ENCODE data around the gene TMOD3.
"Not testable (repeated sequence)": the region's sequence is repeated elsewhere in the genome, so short reads cannot be mapped to it uniquely, and the experiment has no call there.

The TMOD3 gene

DNA sequence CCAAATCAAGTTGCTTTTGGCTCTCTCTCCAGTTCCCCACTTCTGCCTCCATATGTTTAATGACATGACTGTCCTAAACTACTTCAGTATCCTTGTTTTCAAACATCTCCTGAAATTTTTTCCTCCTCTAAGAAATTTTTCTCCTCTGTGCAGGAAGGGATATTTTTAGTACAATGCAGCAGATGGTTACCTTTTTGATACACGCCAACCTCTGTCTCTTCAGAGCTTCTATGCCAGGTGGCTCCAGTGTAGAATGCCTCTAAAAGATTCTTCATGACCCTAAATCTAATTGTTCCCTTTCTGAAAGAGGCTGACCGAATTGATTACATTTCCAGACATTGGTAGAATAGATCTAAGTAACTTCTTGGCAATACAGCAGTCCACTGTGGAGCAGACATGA, 33.7 kb downstream of the TMOD3 start:
- DNase-seq (ENCODE audit: low read depth in 1 of 2, low spot score in 1 of 2) = no peak

DNA sequence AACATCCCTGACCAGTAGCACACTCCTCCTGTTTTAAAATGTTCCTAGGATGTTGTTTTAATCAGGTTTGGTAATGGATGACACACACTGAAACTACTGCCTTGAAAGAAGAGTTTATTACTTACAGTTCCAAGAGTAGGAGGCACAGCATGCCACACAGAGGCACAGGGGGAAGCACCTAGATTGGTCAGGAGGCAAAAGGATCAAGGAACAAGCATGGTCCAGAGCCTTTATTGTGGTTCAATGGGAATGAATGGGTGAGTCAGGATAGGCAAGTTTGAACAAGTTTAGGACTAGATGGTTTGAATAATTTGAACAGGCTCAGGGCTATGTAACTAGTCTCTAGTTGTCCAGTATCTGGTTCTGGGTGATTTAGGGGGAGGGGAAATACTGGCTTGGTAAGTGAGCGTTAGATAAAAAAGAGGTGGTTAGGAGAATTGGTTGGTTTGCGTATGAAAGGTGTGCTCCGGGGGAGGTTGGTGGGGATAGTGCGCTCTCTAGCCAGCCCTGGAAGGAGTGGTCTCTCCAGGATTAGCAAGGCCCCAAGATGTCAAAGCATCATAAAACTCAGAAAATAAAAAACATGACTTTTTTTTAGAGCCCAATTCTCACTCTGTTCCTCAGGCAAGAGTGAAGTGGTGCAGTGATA, 35.1 kb downstream of the TMOD3 start:
- DNase-seq (ENCODE audit: low read depth in 1 of 2, low spot score in 1 of 2) = no peak

DNA sequence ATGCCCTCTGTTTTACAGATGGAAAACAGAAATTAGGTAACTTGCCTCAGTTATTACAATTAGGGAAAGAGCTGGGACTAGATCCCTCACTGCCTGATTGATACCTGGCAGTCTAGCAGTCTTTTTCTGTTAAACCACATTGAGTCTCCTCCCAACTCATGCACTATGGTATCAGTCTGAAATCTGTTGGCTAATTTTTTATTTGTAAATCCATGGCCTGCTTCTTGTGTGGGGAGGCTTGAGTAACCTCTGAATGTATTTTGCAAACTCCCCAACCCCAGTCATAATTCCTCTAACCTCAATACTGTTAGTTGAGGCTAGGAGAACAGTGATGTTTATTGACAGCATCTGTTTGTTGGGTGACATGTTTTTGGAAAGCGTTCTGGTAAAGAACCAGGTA, 35.9 kb downstream of the TMOD3 start:
- no peak for DNase-seq (ENCODE audit: low read depth in 1 of 2, low spot score in 1 of 2)

DNA sequence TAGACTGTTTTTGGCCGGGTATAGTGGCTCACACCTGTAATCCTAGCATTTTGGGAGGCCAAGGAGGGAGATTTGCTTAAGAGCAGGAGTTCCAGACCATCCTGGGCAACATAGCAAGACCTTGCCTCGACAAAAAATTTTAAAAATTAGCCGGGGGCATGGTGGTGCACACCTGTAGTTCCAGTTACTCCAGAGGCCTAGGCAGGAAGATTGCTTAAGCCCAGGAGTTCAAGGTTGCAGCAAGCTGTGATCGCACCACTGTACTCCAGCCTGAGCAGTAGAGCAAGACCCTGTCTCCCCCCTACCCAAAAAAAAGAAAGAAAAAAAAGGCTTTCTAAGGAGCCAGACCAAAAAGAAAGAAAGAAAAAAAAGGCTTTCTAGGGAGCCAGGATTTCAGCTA, 36.7 kb downstream of the TMOD3 start:
- DNase-seq (ENCODE audit: low read depth in 1 of 2, low spot score in 1 of 2) = no peak

DNA sequence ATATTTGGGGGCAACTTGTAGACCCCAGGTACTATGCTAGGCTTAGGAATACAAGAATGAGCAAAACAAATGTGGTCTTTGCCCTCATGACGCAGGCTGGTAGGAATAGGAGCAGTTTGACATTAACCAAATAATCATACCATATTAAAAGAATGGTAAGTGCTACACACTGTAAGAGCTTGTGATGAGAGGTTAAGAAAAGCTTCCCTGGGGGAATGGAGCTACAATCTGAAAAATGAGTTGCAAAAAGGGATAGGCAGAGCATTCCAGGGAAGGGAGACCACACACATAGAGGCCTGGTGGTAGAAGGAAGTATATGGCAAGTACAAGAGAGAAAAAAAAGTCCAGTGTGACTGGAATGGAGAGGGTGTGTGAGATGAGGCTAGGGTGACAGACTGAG, 37.3 kb downstream of the TMOD3 start:
- DNase-seq (ENCODE audit: low read depth in 1 of 2, low spot score in 1 of 2) = no peak

GRCh38 chr15:51869060-51869421, 39.6 kb downstream of the TMOD3 start:
- no peak for DNase-seq (ENCODE audit: low read depth in 1 of 2, low spot score in 1 of 2)

DNA sequence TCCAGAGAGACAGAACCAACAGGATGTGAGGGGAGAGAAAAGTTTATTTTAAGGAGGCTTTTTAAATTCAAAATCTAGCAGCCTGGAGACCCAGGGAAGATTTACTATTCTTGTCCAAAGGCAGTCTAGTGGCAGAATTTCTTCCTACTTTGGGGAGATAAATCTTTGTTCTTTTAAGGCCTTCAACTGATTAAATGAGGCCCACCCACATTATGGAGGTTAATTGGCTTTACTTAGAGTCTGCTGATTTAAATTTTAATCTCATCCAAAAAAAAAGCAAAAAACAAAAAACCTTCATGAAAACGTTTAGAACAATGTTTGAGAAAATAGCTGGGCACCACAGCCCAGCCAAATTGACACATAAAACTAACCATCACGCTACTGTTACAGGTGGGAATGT, 41.3 kb downstream of the TMOD3 start:
- no peak for DNase-seq (ENCODE audit: low read depth in 1 of 2, low spot score in 1 of 2)

- no peak for DNase-seq (ENCODE audit: low read depth in 1 of 2, low spot score in 1 of 2)
These were observed 45.5 kb downstream of the TMOD3 start for GRCh38 chr15:51874751-51875644.

DNA sequence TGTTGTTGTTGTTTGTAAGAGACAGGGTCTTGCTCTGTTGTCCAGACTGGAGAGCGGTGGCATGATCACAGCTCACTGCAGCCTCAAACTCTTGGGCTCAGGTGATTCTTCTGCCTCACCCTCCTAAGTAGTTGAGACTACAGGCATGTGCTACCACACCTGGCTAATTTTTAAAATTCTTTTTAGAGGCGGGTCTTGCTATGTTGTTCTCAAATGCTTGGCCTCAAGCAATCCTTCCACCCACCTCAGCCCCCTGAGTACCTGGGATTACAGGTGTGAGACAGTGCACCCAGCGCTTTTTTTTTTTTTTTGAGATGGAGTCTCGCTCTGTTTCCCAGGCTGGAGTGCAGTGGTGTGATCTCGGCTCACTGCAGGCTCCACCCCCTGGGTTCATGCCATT, 46.7 kb downstream of the TMOD3 start:
- DNase-seq (ENCODE audit: low read depth in 1 of 2, low spot score in 1 of 2) = no peak

DNA sequence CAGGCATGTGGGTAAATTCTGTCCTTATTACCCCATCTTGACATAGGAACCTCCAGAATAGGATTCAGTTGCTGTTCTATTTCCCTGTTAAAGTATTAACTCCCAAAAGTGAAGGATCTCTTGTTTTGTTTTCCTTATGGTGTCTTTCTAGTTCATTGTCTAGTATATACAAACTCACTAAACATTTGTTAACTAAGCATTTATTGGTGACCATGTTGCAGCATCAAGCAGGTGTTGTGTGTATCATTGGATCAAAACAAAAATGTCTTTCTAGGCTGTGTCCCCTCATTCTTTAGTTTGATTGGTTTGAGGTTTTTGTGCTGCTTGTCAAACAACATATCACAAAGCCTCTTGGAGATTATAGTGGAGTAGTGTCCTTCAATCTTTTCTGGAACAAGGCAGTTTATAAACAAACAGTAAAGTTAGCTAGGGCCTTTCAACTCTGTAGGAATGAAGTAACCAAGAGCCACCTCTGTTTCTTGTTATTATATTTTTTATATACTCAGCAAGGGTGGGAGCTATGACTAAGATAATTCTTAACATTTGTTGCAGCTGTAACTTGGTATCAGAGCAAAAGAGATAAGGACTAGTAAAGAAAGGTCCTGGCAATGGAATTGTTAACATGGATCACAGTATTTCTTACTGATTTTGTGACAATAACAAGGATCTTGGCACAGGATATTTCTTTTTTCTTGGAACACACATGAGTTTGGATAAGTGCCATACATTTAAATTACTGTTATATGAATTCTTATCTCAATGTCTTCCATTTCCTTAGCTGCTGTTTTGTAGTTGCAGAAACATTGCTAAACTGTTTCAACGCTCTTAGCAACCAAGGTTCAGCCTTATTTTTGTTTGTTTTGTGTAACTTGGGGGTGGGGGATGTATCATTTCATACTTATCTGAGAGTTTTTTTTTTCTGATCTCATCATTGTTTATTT, 49.3 kb downstream of the TMOD3 start:
- no peak for DNase-seq (ENCODE audit: low read depth in 1 of 2, low spot score in 1 of 2)

- no peak for DNase-seq (ENCODE audit: low read depth in 1 of 2, low spot score in 1 of 2)
These were observed 50.1 kb downstream of the TMOD3 start for GRCh38 chr15:51879555-51879954.

- no peak for DNase-seq (ENCODE audit: low read depth in 1 of 2, low spot score in 1 of 2)
These were observed 53.9 kb downstream of the TMOD3 start for GRCh38 chr15:51883271-51883837.

DNA sequence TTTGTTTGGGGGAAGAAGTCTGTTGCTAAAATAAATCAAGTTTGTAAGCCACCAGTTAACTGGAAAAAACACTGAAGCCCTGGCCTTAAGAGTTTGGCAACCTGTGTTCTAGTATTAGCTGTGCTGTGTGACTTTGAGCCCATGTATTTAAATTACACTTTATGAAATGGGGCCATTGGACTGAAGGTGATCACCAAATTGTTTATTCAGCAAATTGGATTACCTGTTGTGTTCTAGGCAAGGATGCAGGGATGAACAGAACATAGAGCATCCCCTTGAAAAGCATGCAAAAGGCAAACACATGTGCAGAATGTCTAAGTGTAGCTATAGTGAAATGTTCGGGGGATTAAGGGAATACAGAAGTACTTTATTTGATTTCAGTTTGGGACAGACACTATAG, 54.6 kb downstream of the TMOD3 start:
- DNase-seq (ENCODE audit: low read depth in 1 of 2, low spot score in 1 of 2) = no peak

DNA sequence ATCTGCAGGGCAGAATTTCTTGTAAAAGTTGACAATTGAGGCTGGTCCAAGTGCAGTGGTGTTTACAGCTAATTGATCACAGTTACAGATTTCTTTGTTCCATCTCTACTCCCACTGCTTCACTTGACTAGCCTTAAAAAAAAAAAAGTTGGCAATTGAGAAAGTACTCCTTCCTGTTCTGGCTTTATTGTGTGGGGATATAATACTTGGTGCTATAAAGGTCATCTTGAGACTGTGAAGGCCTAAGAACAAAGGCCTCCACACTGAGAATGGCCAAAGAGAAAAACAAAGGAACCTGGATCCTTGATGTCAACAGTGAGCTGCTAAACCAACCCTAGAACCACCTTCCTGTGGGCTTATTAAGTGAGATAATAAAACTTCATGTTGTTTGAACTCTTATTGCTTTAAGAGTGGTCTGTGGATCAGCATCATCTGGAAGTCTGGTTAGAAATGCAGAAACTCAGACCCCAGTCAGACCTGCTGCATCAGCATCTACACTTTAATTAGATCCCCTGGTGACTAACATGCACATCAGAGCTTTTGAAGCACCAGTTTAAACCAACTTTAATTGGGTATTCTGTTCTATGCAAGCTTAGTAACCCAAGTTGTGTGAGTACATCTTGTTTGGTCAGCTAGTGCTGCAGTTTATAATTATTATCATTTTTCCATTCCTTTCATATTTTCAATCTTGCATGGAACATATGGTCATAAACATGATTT, 55.2 kb downstream of the TMOD3 start:
- no peak for DNase-seq (ENCODE audit: low read depth in 1 of 2, low spot score in 1 of 2)

- not testable (repeated sequence) for DNase-seq (ENCODE audit: low read depth in 1 of 2, low spot score in 1 of 2)
These were observed 56.3 kb downstream of the TMOD3 start for GRCh38 chr15:51885758-51886157.

GRCh38 chr15:51887887-51888592, 58.6 kb downstream of the TMOD3 start:
- no peak for DNase-seq (ENCODE audit: low read depth in 1 of 2, low spot score in 1 of 2)

GRCh38 chr15:51888593-51889195, 59.2 kb downstream of the TMOD3 start:
- DNase-seq (ENCODE audit: low read depth in 1 of 2, low spot score in 1 of 2) = no peak

DNA sequence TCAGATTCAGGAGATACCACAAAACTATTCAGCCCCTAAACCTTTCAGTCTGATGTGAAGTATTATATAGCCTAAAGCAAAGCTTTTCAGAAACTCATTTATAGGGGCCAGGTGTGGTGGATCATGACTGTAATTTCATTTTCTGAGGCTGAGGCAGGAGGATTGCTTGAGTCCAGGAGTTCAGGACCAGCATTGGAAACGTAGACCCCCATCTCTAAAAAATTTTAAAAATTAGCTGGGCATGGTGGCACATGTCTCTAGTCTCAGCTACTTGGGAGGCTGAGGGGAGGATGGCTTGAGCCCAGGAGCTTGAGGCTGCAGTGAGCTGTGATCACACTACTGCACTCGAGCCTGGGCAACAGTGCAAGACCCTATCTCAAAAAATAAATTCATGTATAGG, 60.0 kb downstream of the TMOD3 start:
- DNase-seq (ENCODE audit: low read depth in 1 of 2, low spot score in 1 of 2) = no peak

- DNase-seq (ENCODE audit: low read depth in 1 of 2, low spot score in 1 of 2) = no peak
These were observed 75.0 kb downstream of the TMOD3 start for GRCh38 chr15:51904421-51904820.

DNA sequence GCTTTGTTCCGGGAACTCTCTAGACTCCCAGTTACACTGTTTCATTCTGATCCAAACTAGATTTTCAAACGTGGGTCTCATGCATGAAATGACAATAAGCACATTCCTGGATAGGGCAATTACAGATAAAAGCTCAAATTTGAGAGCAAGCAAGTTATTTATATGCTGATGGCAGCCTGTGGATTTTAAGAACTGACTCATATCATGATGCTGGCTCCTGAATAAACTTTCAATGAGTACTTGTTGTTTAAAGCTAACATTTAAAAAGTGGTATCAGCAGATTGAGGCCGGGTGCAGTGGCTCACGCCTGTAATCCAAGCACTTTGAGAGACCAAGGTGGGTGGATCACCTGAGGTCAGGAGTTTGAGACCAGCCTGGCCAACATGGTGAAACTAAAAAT, 75.5 kb downstream of the TMOD3 start:
- no peak for DNase-seq (ENCODE audit: low read depth in 1 of 2, low spot score in 1 of 2)
